ENCODE results near the gene EPSTI1.

EPSTI1 gene

GRCh38 chr13:42836930-42837690 is 154.9 kb downstream of the EPSTI1 start:
- no peak for FAIRE-seq

Data from colon (tissue), 2 donors.